RPMI8226 (cell line): ENCODE measurements around the gene MAPRE2.

Experiments
- DNase-seq: peaks from one replicate; pipeline ENCODE4 v3.0.0-alpha.2; 2015

Gene MAPRE2

DNA sequence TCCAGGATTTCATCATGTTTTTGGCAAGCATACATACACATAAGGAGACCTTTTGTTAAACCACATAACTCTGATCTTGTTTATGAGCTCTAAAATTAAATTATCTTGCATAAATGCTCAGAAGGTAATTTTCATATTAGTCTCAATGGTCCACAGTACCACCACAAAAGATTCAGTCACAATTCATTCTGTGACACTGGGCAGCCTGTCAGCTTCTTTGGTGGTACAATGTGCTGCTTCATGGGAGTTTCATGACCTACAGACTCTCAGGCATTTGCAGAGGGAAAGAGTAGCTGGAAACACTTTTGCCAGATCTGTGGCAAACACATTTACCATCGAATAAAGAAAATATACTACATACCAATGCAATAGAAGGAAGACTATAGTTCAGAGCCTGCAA, 148.3 kb downstream of the MAPRE2 start:
- no peak for DNase-seq

DNA sequence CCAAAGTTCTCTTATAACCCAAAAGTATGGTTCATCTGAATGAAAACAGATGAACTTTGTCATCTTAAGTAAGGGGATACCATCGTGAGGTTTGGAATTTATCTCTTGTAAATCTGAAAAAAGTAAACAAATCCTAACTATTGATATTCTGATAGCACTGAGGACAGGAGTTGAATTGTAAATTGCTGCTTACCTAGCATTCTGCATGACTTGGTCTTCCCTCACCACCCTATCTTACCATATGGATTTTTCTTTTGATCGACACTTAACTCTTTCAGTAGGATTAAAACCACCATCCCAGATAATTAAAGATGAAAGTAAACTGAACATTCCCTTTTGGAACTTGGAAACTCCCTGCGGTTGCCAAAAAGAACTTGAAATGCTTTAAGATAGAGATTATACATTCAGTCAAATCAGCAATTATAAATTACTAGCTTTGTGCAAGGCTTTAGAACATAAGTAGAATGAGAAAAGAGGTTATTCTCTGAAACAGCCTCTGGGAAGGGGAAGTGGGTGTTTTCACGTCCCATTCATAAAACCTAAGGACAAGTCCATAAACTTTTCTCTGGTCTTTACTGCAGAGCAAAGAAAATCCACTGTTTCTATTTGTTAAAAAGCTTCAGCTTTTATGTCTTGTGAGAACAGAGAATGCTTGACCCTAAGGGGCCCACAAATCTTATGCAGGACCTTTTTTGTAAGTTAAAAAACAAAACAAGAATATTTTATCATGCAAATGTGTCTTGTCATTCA, 149.9 kb downstream of the MAPRE2 start:
- no peak for DNase-seq

DNA sequence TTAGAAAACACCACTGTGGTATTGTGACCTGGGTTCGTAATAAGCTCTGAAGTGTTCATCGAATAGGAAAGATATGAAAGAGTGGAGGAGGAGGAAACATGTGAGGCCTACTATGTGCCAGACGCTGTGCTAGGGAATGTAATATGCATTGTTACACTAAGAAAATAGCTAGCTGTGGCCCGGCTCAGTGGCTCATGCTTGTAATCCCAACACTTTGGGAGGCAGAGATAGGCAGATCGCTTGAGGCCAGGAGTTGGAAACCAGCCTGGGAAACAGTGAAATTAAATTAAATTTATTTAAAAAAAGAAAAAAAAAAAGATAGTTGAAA, 150.4 kb downstream of the MAPRE2 start:
- DNase-seq, result no peak

DNA sequence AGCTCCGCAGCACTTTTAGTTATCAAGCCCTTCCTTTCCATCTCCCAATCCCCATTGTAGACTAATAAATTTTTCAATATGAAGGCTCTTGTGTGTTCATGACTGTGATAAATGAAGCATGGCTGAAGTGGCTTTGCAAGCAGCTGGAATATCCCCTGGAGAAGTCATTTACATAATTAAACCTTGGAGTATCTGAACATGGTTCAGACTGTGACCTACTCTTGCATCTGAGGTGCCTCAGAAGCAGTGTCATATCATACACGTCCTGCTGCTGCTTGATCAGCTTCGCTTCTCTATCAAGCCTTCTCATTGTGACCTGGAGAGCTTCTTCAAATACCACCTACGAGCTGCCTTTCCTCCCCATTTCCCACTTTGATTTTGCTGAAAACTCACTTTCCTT, 151.2 kb downstream of the MAPRE2 start:
- DNase-seq, result no peak
